ENCODE measurements around the gene OSBPL10.

The OSBPL10 gene

DNA sequence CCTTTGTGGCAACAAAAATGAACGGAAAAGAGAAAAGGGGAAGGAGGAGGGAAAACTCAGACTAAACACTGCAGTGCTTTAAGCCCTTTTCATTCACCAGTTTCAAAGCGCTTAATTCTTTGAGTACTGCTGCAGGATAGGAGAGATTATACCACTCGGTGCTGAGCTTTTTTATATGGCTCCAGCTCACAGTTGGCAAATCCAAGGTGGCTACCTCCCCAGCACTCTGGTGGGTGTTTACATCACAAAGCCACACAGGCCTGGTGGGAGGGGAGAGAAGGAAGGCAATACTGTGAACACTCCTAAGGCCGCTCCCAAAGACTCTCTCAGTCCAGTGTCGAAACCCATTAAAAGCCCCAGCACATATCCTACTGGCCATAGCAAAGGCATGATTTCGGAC is 256.9 kb downstream of the OSBPL10 start:
- Histone ChIP-seq H3K4me1 (ENCODE audit: control insufficient read depth, insufficient read depth, low read length) (no peaks in the 10 kb centered on the region), H3K4me3 (ENCODE audit: low read length) (no peak overlapping the region), H3K36me3 (ENCODE audit: insufficient read depth, low read length) (no peaks in the 10 kb centered on the region), H3K27me3 (ENCODE audit: control insufficient read depth, insufficient read depth, low read length) (no peaks in the 10 kb centered on the region), H3K9me3 (replicated peaks; ENCODE audit: low read length) (no peaks in the 10 kb centered on the region), H3K9ac (ENCODE audit: low read depth, low read length) (no peak overlapping the region), H3K4me2 (ENCODE audit: low read length) (no peak overlapping the region)

DNA sequence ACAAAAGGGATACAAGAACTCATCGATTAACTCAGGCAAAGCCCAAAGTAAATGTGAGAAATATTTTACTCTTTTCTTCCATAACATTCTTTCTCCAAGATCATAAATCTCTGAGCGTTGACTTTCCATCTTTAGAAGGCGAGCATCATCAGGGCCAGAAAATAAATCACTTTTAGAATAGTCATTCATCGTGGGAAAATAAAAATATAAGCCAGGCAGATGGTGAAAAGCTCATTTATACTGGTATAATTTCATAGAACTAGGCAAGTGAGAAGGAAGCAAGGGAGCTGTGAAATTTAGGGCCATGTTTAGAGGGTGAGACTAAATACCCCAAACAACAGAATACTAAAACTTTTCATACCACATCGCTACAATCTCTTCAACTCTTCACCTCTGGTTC is 257.4 kb downstream of the OSBPL10 start:
- Histone ChIP-seq H3K4me1 (ENCODE audit: control insufficient read depth, insufficient read depth, low read length) (no peaks in the 10 kb centered on the region), H3K9ac (ENCODE audit: low read depth, low read length) (no peak overlapping the region), H3K4me2 (ENCODE audit: low read length) (no peak overlapping the region), H3K9me3 (replicated peaks; ENCODE audit: low read length) (no peaks in the 10 kb centered on the region), H3K36me3 (ENCODE audit: insufficient read depth, low read length) (no peaks in the 10 kb centered on the region), H3K4me3 (ENCODE audit: low read length) (no peak overlapping the region), H3K27me3 (ENCODE audit: control insufficient read depth, insufficient read depth, low read length) (no peaks in the 10 kb centered on the region)

DNA sequence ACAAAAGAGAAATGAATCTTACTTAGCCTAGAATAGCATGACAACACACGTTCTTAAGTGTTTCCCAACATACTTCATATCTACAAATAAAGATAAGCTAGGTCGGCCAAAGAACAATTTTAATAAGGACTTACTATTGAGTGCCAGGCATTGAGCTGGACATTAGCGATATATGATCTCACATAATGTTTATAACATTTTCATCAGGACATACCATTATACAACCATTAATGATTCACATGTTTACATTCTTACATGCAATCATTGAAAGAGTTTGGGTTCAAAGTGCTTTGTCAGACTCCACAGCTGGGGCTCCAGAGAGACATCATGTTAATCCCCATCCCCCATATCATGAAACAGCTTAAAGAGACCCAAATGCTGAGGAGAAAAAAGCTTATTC is 259.4 kb downstream of the OSBPL10 start:
- no peaks in the 10 kb centered on the region for H3K36me3 ChIP-seq (ENCODE audit: insufficient read depth, low read length)
- H3K9ac ChIP-seq (ENCODE audit: low read depth, low read length), result no peak overlapping the region
- no peak overlapping the region for H3K4me2 ChIP-seq (ENCODE audit: low read length)
- peaks cover 3% of the 10 kb centered on the region for H3K4me1 ChIP-seq (ENCODE audit: control insufficient read depth, insufficient read depth, low read length)
- no peak overlapping the region for H3K4me3 ChIP-seq (ENCODE audit: low read length)
- H3K27me3 ChIP-seq (ENCODE audit: control insufficient read depth, insufficient read depth, low read length), result no peaks in the 10 kb centered on the region
- H3K9me3 ChIP-seq (replicated peaks; ENCODE audit: low read length), result no peaks in the 10 kb centered on the region

DNA sequence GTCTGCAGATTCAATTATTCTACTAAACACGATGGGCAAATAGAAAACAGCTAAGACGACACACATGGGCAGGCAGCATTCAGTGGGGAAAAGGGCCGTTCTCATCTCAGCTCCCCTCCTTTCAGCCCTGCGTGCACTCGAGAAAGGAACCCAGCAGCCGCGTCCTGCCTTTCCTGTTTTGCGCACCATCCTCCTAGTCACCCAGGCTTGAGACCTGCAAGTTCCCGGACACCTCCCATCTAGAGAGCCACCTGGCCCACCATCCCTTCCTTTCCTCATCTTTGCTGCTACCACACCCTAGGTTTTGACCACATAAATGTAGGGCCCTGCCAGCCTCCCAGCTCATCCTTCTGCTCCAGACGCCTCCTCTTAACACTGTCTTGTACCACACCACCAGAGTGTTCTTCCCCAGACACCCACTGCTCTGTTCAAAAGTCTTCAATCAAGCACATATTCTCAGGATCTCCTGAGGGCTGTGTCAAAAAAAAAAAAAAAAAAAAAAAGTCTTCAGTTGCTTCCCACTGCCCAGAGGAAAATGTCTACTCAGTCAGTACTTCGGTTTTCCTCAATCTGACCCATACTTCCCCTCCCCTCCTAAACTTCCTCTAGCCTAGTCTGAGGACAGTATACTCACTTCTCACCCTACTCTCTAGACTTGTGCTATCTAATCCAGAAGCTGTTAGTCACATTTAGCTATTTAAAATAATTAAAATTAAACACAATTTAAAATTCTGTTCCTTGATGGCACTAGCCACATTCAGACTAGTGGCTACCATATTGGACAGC is 266.4 kb downstream of the OSBPL10 start:
- Histone ChIP-seq H3K9ac (ENCODE audit: low read depth, low read length) (no peak overlapping the region), H3K4me3 (ENCODE audit: low read length) (no peak overlapping the region), H3K4me1 (ENCODE audit: control insufficient read depth, insufficient read depth, low read length) (peaks cover 3% of the 10 kb centered on the region), H3K9me3 (replicated peaks; ENCODE audit: low read length) (no peaks in the 10 kb centered on the region), H3K4me2 (ENCODE audit: low read length) (no peak overlapping the region), H3K36me3 (ENCODE audit: insufficient read depth, low read length) (peaks cover 5% of the 10 kb centered on the region), H3K27me3 (ENCODE audit: control insufficient read depth, insufficient read depth, low read length) (no peaks in the 10 kb centered on the region)

DNA sequence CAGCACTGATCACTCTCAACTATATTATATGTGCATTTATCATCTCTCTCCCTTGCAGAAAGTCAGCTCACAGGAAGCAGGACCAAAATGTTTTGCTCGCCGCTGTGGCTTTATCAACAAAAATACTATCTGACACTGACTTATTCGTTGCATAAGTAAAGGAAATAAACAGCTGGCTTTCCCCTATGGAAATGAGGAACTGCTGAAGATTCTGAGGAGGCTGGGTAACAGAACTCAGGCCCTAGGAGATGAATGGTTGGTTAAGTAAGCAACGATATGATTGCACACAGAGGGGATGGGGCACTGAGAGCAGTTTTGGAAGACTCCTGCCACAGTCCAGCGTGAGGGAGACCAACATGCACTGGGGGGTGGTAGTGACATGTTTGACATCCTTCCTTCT is 267.2 kb downstream of the OSBPL10 start:
- peaks cover 3% of the 10 kb centered on the region for H3K4me1 ChIP-seq (ENCODE audit: control insufficient read depth, insufficient read depth, low read length)
- H3K4me2 ChIP-seq (ENCODE audit: low read length), result no peak overlapping the region
- H3K9ac ChIP-seq (ENCODE audit: low read depth, low read length), result no peak overlapping the region
- no peak overlapping the region for H3K4me3 ChIP-seq (ENCODE audit: low read length)
- H3K36me3 ChIP-seq (ENCODE audit: insufficient read depth, low read length), result peaks cover 5% of the 10 kb centered on the region
- no peaks in the 10 kb centered on the region for H3K27me3 ChIP-seq (ENCODE audit: control insufficient read depth, insufficient read depth, low read length)
- no peaks in the 10 kb centered on the region for H3K9me3 ChIP-seq (replicated peaks; ENCODE audit: low read length)

DNA sequence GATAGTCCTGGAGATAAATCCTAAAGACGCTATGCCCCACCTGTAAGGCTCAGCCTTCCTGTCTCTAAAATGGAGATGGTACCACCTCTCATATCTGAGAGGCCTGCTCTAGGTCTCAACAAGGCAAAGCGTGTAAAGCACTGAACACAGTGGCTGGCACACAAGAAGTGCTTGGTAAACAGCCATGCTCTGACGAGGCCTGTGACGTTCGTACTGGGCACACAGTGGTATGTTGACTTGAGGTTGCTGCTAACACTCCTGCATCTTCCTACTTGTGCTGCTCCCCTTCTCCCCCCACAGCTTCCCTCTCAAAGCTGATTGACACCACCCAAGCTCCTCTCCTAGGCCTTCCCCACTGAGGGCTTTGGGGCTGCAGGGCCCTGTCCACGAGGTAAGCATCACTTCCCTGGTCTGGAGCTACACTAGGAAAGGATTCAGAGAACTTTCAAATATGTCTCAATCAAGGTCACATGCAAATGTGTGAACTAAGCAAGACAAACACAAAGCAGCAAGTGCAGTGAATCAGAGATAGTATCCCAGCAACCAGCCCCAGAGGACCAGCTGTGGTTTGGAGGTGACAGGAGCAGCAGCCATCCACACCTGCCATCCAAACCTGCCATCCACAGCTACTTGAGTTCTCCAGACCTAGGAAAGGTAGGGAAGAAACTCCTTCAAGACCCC is 270.8 kb downstream of the OSBPL10 start:
- H3K4me1 ChIP-seq (ENCODE audit: control insufficient read depth, insufficient read depth, low read length), result peaks cover 2% of the 10 kb centered on the region
- no peak overlapping the region for H3K9ac ChIP-seq (ENCODE audit: low read depth, low read length)
- no peak overlapping the region for H3K4me3 ChIP-seq (ENCODE audit: low read length)
- H3K36me3 ChIP-seq (ENCODE audit: insufficient read depth, low read length), result peaks cover 5% of the 10 kb centered on the region
- H3K27me3 ChIP-seq (ENCODE audit: control insufficient read depth, insufficient read depth, low read length), result no peaks in the 10 kb centered on the region
- H3K4me2 ChIP-seq (ENCODE audit: low read length), result no peak overlapping the region
- no peaks in the 10 kb centered on the region for H3K9me3 ChIP-seq (replicated peaks; ENCODE audit: low read length)

DNA sequence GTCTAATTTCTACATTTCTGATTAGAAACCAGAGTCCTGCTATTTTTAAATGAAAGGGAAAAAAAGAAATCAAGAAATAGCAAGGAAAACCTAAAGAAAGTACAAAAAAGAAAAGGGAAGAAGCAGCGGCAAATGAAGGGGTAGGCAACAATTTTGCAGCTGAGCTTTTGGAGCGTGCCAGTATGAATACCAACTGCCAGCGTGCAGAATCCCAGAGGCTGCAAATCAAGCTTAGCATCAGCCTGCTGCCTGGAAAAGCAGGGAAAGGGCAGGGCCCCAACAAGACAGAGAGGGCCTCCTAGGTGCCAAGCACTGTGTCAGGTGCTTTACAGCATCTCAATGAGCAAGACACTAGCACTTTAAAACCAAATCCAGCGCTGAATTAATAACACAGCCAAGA is 271.5 kb downstream of the OSBPL10 start:
- H3K36me3 ChIP-seq (ENCODE audit: insufficient read depth, low read length), result peaks cover 5% of the 10 kb centered on the region
- no peaks in the 10 kb centered on the region for H3K27me3 ChIP-seq (ENCODE audit: control insufficient read depth, insufficient read depth, low read length)
- H3K4me1 ChIP-seq (ENCODE audit: control insufficient read depth, insufficient read depth, low read length), result peaks cover 10% of the 10 kb centered on the region
- H3K9me3 ChIP-seq (replicated peaks; ENCODE audit: low read length), result no peaks in the 10 kb centered on the region
- no peak overlapping the region for H3K4me2 ChIP-seq (ENCODE audit: low read length)
- H3K9ac ChIP-seq (ENCODE audit: low read depth, low read length), result no peak overlapping the region
- no peak overlapping the region for H3K4me3 ChIP-seq (ENCODE audit: low read length)

DNA sequence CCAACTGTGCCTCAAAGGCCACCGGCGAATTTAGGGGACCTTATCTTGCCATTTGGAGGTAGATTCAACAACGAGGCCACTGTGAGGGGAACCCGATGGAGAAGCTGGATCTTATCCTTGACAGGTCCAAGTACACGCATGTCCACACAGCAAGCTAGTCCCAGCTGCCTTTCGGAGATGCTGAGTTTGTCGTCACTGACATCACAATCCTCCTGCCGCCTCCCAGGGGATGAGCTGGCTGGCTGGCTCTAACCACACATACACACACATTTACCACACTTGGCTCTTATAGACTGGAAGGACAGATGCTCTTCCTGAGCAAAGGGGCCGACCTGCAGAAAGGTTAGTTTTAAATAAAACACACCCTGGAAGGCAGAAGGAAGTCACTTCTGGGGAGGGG is 272.1 kb downstream of the OSBPL10 start:
- H3K9ac ChIP-seq (ENCODE audit: low read depth, low read length), result no peak overlapping the region
- peaks cover 5% of the 10 kb centered on the region for H3K36me3 ChIP-seq (ENCODE audit: insufficient read depth, low read length)
- no peaks in the 10 kb centered on the region for H3K27me3 ChIP-seq (ENCODE audit: control insufficient read depth, insufficient read depth, low read length)
- peaks cover 15% of the 10 kb centered on the region for H3K4me1 ChIP-seq (ENCODE audit: control insufficient read depth, insufficient read depth, low read length)
- no peaks in the 10 kb centered on the region for H3K9me3 ChIP-seq (replicated peaks; ENCODE audit: low read length)
- H3K4me2 ChIP-seq (ENCODE audit: low read length), result no peak overlapping the region
- H3K4me3 ChIP-seq (ENCODE audit: low read length), result no peak overlapping the region

DNA sequence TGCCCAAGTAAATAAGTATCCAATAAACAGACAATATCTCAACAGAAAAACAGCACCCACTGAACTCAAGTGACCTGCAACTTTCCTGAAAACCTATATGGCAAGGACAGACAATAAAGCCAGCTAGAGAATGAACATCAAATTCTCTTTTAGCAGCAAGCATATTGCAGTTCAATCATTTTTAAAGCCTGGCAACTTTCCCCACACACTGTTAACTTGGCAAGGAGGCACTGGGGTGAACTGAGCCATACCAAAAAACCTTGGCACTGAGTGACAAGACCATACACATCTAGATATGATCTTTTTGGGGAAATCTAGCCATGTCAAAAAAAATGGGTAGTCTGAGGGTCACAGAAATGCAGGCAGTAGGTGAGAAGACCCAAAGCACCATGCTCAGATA is 273.8 kb downstream of the OSBPL10 start:
- no peaks in the 10 kb centered on the region for H3K9me3 ChIP-seq (replicated peaks; ENCODE audit: low read length)
- H3K36me3 ChIP-seq (ENCODE audit: insufficient read depth, low read length), result peaks cover 5% of the 10 kb centered on the region
- H3K27me3 ChIP-seq (ENCODE audit: control insufficient read depth, insufficient read depth, low read length), result no peaks in the 10 kb centered on the region

DNA sequence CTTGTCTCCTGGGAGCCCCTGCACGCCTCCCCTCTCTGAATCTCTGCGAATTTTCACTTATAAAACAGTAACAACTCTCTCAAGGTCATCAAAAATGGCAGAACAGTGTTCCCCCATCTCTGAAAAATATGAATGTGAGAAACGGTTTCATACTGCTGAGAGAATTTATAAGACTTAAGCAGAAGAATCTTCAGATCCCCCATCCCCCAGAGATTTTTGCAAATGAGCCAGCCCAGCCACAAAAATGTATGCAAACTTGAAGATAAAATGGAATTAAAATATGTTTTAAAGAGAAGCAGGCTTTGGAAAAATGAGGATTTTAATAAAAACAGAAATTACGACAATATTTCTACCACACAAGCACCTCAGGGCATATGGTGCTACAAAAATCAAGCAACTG is 275.3 kb downstream of the OSBPL10 start:
- Histone ChIP-seq H3K4me3 (ENCODE audit: low read length) (no peak overlapping the region), H3K36me3 (ENCODE audit: insufficient read depth, low read length) (peaks cover 12% of the 10 kb centered on the region), H3K4me1 (ENCODE audit: control insufficient read depth, insufficient read depth, low read length) (peaks cover 16% of the 10 kb centered on the region), H3K4me2 (ENCODE audit: low read length) (no peak overlapping the region), H3K9me3 (replicated peaks; ENCODE audit: low read length) (no peaks in the 10 kb centered on the region), H3K9ac (ENCODE audit: low read depth, low read length) (no peak overlapping the region), H3K27me3 (ENCODE audit: control insufficient read depth, insufficient read depth, low read length) (no peaks in the 10 kb centered on the region)

More for the DNA sequence above, 273.8 kb downstream of the OSBPL10 start:
- Histone ChIP-seq H3K9ac (ENCODE audit: low read depth, low read length) (no peak overlapping the region), H3K4me1 (ENCODE audit: control insufficient read depth, insufficient read depth, low read length) (peaks cover 16% of the 10 kb centered on the region), H3K4me3 (ENCODE audit: low read length) (no peak overlapping the region), H3K4me2 (ENCODE audit: low read length) (no peak overlapping the region)

DNA sequence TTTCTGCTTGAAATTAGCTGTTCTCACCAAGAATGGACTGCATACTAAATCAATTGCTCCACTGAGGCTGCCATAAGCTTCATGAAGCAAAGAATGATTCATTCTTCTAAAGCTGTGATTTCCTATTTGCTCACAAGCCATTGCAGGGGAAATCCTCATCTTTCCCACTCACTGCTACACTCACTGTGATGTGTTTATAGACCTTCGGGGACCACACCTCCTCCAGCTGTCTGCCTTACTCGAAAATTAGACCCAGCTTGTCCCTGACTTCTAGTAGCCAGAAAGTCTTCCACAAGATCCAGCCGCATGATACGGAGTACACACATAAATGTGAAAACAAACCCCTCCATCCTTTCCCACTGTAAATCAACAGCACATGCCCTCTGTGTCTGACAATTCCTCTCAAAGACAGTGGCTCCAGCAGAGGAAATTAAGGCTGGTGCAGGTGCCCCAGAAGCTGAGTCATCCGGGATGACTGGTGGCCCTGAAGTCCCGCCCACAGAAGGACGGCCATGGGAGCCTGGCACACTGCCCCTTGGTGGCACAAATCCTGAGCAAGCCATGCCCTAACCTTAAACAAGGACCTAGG is 276.4 kb downstream of the OSBPL10 start:
- H3K4me3 ChIP-seq (ENCODE audit: low read length), result peak overlapping the region; percentile 24
- no peaks in the 10 kb centered on the region for H3K27me3 ChIP-seq (ENCODE audit: control insufficient read depth, insufficient read depth, low read length)
- peaks cover 7% of the 10 kb centered on the region for H3K36me3 ChIP-seq (ENCODE audit: insufficient read depth, low read length)

More for the DNA sequence above, 276.4 kb downstream of the OSBPL10 start:
- Histone ChIP-seq H3K4me1 (ENCODE audit: control insufficient read depth, insufficient read depth, low read length) (peaks cover 19% of the 10 kb centered on the region), H3K4me2 (ENCODE audit: low read length) (peak overlapping the region; percentile 38), H3K9ac (ENCODE audit: low read depth, low read length) (no peak overlapping the region), H3K9me3 (replicated peaks; ENCODE audit: low read length) (no peaks in the 10 kb centered on the region)
